ENCODE results near the gene STUB1.

Gene STUB1

DNA sequence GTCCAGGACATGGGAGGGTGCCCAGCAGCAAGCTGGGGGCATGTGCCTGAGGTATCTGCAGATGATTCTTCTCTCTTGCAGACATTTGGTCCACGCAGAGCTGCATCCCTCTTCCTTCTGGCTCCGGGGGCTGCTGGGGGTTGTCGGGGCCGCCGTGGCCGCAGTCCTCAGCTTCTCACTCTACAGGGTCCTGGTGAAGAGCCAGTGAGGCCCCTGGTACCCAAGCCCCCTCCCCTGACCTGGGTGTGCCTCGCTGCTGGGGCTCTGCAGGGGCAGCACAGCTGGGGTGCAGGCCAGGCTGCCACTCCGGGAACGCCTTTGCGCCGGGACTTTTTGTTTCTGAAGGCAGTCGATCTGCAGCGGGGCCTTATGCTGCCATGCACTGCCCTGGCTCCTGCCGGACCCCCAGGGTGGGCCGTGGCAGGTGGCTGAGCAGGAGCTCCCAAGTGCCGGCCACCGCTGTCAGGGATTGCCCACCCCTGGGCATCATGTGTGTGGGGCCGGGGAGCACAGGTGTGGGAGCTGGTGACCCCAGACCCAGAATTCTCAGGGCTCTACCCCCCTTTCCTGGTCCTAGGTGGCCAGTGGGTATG lies 6.7 kb upstream of the STUB1 start:
- TF ChIP-seq TCF4 (CRISPR knock-in tag; IDR thresholded peaks at IDR 0.05; ENCODE audit: borderline replicate concordance) (no peak), OSR1 (CRISPR knock-in tag; IDR thresholded peaks at IDR 0.05) (no peak)
- no peak for ATAC-seq

DNA sequence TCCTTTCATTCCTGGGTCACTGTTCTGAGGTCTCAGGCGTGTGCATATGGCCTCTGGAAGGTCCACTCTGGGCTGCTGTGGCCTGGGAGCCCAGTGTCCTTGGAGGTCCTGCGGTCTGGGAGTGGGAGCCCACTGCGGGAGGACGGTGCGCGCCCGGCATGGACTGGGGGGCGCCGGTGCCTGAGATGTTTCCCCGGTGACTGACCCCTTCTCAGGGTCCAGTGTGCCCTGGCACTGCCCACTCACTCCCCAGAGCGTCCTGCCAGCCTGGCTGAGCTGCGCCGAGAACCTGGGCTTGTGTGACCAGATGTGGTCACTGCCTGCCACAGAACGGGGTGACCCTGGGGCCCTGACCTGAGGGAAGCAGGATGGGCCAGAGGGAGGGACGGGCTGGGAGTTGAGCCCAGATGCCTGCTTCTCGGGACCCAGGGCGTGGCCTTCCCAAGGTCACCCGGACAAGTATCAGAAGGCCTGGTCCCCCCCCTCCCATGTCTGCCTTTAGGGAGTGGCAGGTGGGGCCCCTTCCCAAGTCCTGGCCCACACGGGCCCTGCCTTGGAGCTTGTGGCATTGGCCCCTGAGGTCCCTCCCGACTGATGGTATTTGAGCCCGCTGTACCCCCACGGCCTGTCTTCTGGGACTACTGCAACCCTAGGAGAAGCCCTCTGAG lies 5.9 kb upstream of the STUB1 start:
- no peak for ATAC-seq
- no peak for TF ChIP-seq ZFP30 (CRISPR knock-in tag; IDR thresholded peaks at IDR 0.05)

DNA sequence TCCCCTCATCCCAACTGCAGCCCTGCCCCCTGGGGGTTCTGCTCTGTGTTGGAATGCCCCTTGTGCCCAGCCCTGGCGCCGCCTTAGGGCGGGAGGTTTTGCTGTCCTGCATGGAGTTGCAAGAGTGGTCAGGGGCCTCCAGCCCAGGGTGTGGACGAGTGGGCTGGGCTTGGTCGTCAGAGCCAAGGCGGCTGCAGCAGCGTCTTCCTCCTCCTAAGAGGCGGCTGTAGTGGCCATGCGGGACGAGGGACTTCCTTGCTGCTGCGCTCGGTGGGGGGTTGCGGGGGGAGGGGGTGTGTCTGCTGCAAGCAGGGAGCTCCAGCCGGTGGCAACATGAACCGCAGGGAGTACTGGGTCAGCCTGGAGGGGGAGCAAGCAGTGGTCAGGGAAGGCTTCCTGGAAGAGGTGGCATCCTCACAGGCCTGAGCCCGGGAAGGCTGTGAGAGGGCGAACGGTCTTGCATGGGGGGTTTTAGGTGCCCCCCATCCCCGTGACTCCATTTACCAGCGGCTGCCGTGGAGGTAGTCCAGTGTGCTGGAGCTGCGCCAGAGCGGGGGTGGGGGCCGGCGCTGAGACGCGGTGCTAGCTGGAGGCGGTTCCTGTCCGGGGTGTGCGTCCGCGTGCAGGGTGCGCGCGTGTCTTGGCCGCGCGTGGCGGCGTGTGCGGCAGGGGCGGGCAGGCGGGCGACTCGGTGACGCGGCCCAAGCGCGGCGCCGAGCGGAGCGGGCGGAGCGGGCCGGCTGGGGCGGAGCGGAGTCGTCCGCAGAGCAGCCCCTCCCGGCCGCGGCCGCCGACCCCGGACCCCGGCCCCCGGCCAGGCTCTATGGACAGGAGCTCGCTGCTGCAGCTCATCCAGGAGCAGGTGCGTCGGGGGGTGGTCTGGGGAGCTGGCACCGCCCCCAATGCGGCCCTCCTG lies 5.0 kb upstream of the STUB1 start, which contains the start of gene RHBDL1:
TSS of gene RHBDL1 (plus strand) at position 704 of the 916 bp plus-strand sequence. CDS start at position 824, 120 bp downstream.
- no peak for ATAC-seq
- TF ChIP-seq GLIS3 (CRISPR knock-in tag; IDR thresholded peaks at IDR 0.05) (peak; percentile 60; the same call in 1 of the 2 replicates), ZC3H10 (CRISPR knock-in tag; IDR thresholded peaks at IDR 0.05) (no peak), ZFP3 (CRISPR knock-in tag; IDR thresholded peaks at IDR 0.05) (no peak), OSR1 (CRISPR knock-in tag; IDR thresholded peaks at IDR 0.05) (no peak)
- TF ChIP-seq, protein P1, sequence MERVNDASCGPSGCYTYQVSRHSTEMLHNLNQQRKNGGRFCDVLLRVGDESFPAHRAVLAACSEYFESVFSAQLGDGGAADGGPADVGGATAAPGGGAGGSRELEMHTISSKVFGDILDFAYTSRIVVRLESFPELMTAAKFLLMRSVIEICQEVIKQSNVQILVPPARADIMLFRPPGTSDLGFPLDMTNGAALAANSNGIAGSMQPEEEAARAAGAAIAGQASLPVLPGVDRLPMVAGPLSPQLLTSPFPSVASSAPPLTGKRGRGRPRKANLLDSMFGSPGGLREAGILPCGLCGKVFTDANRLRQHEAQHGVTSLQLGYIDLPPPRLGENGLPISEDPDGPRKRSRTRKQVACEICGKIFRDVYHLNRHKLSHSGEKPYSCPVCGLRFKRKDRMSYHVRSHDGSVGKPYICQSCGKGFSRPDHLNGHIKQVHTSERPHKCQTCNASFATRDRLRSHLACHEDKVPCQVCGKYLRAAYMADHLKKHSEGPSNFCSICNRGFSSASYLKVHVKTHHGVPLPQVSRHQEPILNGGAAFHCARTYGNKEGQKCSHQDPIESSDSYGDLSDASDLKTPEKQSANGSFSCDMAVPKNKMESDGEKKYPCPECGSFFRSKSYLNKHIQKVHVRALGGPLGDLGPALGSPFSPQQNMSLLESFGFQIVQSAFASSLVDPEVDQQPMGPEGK (CRISPR knock-in tag; IDR thresholded peaks at IDR 0.05; ENCODE audit: borderline replicate concordance), result no peak; the same call in 1 of the 2 replicates
- TF ChIP-seq, protein P2, sequence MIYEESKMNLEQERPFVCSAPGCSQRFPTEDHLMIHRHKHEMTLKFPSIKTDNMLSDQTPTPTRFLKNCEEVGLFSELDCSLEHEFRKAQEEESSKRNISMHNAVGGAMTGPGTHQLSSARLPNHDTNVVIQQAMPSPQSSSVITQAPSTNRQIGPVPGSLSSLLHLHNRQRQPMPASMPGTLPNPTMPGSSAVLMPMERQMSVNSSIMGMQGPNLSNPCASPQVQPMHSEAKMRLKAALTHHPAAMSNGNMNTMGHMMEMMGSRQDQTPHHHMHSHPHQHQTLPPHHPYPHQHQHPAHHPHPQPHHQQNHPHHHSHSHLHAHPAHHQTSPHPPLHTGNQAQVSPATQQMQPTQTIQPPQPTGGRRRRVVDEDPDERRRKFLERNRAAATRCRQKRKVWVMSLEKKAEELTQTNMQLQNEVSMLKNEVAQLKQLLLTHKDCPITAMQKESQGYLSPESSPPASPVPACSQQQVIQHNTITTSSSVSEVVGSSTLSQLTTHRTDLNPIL (CRISPR knock-in tag; IDR thresholded peaks at IDR 0.05; ENCODE audit: low read depth), result no peak

DNA sequence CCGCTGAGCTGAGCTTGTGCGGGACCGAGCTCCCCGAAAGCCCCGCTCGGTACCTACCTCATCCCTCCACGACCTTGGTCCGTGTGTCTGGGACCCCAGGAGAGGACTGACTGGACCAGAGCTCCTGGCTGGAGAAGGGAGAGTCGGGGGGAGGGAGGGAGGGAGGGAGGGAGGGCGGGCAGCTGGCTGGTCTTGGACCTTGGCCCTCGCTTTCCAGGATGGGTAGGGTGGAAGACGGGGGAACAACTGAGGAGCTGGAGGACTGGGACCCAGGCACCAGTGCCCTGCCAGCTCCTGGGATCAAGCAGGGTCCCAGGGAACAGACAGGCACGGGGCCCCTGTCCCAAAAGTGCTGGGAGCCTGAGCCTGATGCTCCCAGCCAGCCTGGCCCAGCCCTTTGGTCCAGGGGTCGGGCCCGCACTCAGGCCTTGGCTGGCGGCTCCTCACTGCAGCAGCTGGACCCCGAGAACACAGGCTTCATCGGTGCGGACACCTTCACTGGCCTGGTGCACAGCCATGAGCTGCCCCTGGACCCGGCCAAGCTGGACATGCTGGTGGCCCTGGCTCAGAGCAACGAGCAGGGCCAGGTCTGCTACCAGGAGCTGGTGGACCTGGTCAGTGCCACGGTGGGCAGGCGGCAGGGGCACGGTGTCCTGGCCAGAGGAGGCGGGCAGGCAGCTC lies 4.2 kb upstream of the STUB1 start:
- TF ChIP-seq TCF4 (CRISPR knock-in tag; IDR thresholded peaks at IDR 0.05; ENCODE audit: borderline replicate concordance), result no peak
- no peak for TF ChIP-seq ESRRG (CRISPR knock-in tag; IDR thresholded peaks at IDR 0.05)
- TF ChIP-seq, protein P3, sequence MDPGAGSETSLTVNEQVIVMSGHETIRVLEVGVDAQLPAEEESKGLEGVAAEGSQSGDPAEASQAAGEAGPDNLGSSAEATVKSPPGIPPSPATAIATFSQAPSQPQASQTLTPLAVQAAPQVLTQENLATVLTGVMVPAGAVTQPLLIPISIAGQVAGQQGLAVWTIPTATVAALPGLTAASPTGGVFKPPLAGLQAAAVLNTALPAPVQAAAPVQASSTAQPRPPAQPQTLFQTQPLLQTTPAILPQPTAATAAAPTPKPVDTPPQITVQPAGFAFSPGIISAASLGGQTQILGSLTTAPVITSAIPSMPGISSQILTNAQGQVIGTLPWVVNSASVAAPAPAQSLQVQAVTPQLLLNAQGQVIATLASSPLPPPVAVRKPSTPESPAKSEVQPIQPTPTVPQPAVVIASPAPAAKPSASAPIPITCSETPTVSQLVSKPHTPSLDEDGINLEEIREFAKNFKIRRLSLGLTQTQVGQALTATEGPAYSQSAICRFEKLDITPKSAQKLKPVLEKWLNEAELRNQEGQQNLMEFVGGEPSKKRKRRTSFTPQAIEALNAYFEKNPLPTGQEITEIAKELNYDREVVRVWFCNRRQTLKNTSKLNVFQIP (CRISPR knock-in tag; IDR thresholded peaks at IDR 0.05; ENCODE audit: borderline replicate concordance, low read depth), result no peak
- TF ChIP-seq CSDC2 (CRISPR knock-in tag; IDR thresholded peaks at IDR 0.05), result no peak
- TF ChIP-seq TOX (CRISPR knock-in tag; IDR thresholded peaks at IDR 0.05; ENCODE audit: borderline replicate concordance), result no peak
- TF ChIP-seq, protein P1 (CRISPR knock-in tag; IDR thresholded peaks at IDR 0.05; ENCODE audit: borderline replicate concordance), result no peak
- TF ChIP-seq SNAI2 (CRISPR knock-in tag; IDR thresholded peaks at IDR 0.05), result no peak
- no peak for TF ChIP-seq ZNF565 (CRISPR knock-in tag; conservative IDR thresholded peaks at IDR 0.05; ENCODE audit: low read depth)
- TF ChIP-seq OSR1 (CRISPR knock-in tag; IDR thresholded peaks at IDR 0.05), result no peak
- TF ChIP-seq RARB (CRISPR knock-in tag; IDR thresholded peaks at IDR 0.05), result no peak
- TF ChIP-seq, protein P4, sequence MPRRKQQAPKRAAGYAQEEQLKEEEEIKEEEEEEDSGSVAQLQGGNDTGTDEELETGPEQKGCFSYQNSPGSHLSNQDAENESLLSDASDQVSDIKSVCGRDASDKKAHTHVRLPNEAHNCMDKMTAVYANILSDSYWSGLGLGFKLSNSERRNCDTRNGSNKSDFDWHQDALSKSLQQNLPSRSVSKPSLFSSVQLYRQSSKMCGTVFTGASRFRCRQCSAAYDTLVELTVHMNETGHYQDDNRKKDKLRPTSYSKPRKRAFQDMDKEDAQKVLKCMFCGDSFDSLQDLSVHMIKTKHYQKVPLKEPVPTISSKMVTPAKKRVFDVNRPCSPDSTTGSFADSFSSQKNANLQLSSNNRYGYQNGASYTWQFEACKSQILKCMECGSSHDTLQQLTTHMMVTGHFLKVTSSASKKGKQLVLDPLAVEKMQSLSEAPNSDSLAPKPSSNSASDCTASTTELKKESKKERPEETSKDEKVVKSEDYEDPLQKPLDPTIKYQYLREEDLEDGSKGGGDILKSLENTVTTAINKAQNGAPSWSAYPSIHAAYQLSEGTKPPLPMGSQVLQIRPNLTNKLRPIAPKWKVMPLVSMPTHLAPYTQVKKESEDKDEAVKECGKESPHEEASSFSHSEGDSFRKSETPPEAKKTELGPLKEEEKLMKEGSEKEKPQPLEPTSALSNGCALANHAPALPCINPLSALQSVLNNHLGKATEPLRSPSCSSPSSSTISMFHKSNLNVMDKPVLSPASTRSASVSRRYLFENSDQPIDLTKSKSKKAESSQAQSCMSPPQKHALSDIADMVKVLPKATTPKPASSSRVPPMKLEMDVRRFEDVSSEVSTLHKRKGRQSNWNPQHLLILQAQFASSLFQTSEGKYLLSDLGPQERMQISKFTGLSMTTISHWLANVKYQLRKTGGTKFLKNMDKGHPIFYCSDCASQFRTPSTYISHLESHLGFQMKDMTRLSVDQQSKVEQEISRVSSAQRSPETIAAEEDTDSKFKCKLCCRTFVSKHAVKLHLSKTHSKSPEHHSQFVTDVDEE (CRISPR knock-in tag; IDR thresholded peaks at IDR 0.05), result no peak
- no peak for TF ChIP-seq BACH2 (CRISPR knock-in tag; IDR thresholded peaks at IDR 0.05; ENCODE audit: borderline replicate concordance)
- TF ChIP-seq GLIS3 (CRISPR knock-in tag; IDR thresholded peaks at IDR 0.05), result no peak
- no peak for TF ChIP-seq ISL1 (CRISPR knock-in tag; IDR thresholded peaks at IDR 0.05)
- TF ChIP-seq ZFP3 (CRISPR knock-in tag; IDR thresholded peaks at IDR 0.05), result no peak
- TF ChIP-seq ZNF70 (CRISPR knock-in tag; IDR thresholded peaks at IDR 0.05), result no peak
- no peak for TF ChIP-seq ZC3H10 (CRISPR knock-in tag; IDR thresholded peaks at IDR 0.05)
- ATAC-seq, result no peak

Measured in SK-N-SH treated with all-trans-retinoic acid at 6 μM for 48 hours (cell line).